ENCODE data around the gene ROBO3.

- no peak for TF ChIP-seq CTCF (IDR thresholded peaks at IDR 0.05; ENCODE audit: low read length)
- no peak for TF ChIP-seq EZH2 (IDR thresholded peaks at IDR 0.05; ENCODE audit: borderline replicate concordance, low read length)
Observed at GRCh38 chr11:124878759-124879492, 13.7 kb downstream of the ROBO3 start.

Measured in OCI-LY1 (cell line).